ENCODE measurements around the gene ZNF641.
A peak's percentile ranks its signal among the peaks of the same experiment; 100 is the strongest.
"Not testable (repeated sequence)": the region's sequence is repeated elsewhere in the genome, so short reads cannot be mapped to it uniquely, and the experiment has no call there.

Gene ZNF641

DNA sequence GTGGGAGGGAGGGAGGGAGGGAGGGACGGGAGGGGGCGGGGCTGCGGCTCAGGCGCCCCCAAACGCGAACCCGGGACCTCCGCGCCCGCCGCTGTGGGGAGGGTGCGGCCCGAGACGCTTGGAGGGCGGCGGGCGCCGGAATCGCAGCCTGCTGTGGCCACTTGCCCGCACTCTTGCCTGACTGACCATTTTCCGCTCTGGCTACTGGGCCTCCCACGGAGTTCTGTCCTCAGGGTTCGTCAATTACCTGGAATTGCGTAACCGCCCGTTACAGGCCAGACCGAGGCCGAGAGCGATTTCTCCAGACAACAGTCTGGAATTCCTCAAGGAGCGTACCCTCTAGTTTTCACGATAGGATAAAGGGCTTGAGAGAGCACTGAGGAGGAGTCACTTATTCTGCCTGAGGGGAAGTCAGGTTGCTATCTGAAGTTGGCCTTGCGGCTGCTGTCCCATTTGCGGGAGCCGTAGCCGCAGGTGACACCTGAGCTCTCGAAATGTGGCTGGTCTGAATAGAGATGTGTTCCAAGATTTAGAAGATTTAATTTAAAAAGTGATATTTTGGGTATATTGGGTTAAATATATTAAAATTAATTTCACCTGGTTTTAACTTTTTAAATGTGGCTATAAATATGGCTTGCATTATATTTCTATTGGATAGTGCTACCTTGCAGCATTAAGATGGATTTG is 446 bp upstream of the ZNF641 start:
- no peaks in the 10 kb centered on the region for H3K9me3 ChIP-seq (ENCODE audit: control insufficient read depth, insufficient read depth, low read length)
- peak overlapping the region; percentile 64 for H3K9ac ChIP-seq (ENCODE audit: low read depth, low read length)
- no peaks in the 10 kb centered on the region for H3K4me1 ChIP-seq (ENCODE audit: insufficient read depth, low read length)
- no peaks in the 10 kb centered on the region for H3K36me3 ChIP-seq (ENCODE audit: insufficient read depth, low read length)

DNA sequence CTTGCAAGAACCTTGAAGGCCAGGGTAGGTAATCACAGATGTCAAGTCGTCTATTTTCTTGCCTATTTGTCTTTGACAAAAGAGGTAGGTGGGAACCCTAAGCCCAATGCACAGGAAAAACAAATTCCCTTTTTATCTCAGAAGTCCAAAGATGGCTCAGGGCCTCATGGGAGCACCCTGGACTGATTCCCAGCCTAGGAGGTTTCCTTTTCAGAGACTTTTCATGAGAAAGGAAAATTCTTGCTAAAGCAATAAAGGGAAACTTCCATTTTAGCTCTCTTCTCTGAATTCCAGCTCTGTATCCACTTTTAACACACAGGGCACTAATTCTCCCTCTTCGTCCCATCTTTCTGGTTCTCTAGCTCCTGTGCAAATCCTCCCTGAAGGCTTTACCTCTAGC is 1.2 kb downstream of the ZNF641 start:
- Histone ChIP-seq H3K9me3 (ENCODE audit: control insufficient read depth, insufficient read depth, low read length) (no peaks in the 10 kb centered on the region), H3K36me3 (ENCODE audit: insufficient read depth, low read length) (no peaks in the 10 kb centered on the region), H3K4me1 (ENCODE audit: insufficient read depth, low read length) (no peaks in the 10 kb centered on the region), H3K9ac (ENCODE audit: low read depth, low read length) (no peak overlapping the region)

GRCh38 chr12:48342980-48343379 is 7.7 kb downstream of the ZNF641 start:
- H3K36me3 ChIP-seq (ENCODE audit: insufficient read depth, low read length): 0 out of 2 replicates have a peak, but pooled peaks cover 2% of the 10 kb centered on the region
- 0 out of 2 replicates have a peak, but pooled peaks cover 5% of the 10 kb centered on the region for H3K4me1 ChIP-seq (ENCODE audit: insufficient read depth, low read length)
- H3K9me3 ChIP-seq (ENCODE audit: control insufficient read depth, insufficient read depth, low read length): no peaks in the 10 kb centered on the region
- H3K9ac ChIP-seq (ENCODE audit: low read depth, low read length): no peak overlapping the region

DNA sequence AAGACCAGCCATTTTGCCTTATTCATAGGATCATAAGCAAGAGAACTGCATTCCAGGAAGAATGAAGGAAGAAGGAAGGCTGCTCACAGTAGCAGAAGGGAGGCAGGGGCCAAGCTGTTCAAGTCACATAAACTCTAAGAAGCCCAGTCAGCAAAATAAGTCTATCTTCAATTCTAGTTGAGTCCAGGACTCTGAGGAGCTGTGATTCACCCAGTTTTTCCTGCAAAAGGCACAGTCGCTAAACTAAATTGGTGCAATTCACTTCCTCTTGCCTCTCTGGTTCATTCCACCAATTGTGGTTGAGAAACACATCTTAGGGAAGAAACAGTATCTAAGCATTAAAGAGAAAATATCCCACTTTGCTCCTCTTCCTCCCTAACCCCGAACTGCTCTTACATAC is 9.8 kb downstream of the ZNF641 start:
- Histone ChIP-seq H3K9me3 (ENCODE audit: control insufficient read depth, insufficient read depth, low read length) (no peaks in the 10 kb centered on the region), H3K4me1 (ENCODE audit: insufficient read depth, low read length) (0 out of 2 replicates have a peak, but pooled peaks cover 5% of the 10 kb centered on the region), H3K9ac (ENCODE audit: low read depth, low read length) (no peak overlapping the region), H3K36me3 (ENCODE audit: insufficient read depth, low read length) (0 out of 2 replicates have a peak, but pooled peaks cover 2% of the 10 kb centered on the region)

DNA sequence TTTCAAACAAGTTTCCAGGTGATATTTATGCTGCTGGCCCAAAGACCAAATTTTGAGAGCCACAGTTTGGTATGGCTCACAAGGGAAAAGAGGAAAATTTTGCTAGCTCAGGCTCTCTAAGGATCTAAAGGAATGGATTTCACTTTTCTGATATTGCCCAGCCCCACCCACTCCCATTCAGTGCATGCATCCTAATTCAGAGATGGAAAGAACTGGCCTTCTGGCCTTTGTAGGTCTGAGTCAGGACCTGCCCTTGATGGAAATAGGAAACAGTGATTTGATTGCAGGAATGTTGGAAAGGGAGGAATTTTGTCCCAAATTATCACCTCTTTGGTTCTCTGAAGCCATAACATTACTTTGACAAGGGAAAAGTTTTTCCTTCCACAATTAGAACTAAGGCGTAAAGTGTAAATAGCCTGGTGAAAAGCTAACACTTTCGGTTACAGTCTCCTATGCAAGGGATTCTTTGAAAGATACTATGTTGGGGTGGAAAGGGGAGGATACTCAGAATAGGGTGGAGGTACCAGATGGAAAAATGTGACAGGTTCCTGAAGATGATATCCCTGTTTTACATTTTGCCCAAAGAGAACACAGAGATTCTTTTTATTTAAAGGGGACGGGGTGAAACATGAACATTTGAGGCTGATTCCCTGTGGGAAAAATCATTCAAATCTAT is 11.1 kb downstream of the ZNF641 start:
- Histone ChIP-seq H3K9me3 (ENCODE audit: control insufficient read depth, insufficient read depth, low read length) (no peaks in the 10 kb centered on the region), H3K36me3 (ENCODE audit: insufficient read depth, low read length) (0 out of 2 replicates have a peak, but pooled peaks cover 2% of the 10 kb centered on the region), H3K9ac (ENCODE audit: low read depth, low read length) (no peak overlapping the region), H3K4me1 (ENCODE audit: insufficient read depth, low read length) (0 out of 2 replicates have a peak, but pooled peaks cover 5% of the 10 kb centered on the region)

- Histone ChIP-seq H3K9me3 (ENCODE audit: control insufficient read depth, insufficient read depth, low read length) (no peaks in the 10 kb centered on the region), H3K36me3 (ENCODE audit: insufficient read depth, low read length) (no peaks in the 10 kb centered on the region), H3K4me1 (ENCODE audit: insufficient read depth, low read length) (0 out of 2 replicates have a peak, but pooled peaks cover 5% of the 10 kb centered on the region), H3K9ac (ENCODE audit: low read depth, low read length) (no peak overlapping the region)
Observed at GRCh38 chr12:48336564-48336963, 14.2 kb downstream of the ZNF641 start.

DNA sequence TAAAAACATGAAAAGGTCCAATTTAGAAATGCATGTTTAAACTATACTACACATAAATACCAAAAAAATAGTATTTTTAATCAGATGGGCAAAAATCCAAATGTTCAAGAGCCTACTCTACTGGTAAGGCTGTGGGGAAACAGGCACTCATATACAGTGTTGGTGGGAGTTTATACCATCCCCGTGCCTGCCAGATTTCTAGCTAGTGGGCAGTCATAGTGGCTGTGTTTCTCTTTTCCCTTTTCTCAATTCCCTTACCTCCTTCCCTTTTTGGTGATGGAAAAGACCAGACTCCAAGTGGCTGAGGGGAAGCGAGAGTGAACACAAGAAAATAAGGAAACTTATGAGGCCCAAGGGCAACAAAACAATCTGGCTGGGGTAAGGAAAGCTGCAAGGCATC is 14.7 kb downstream of the ZNF641 start:
- Histone ChIP-seq H3K9ac (ENCODE audit: low read depth, low read length) (no peak overlapping the region), H3K9me3 (ENCODE audit: control insufficient read depth, insufficient read depth, low read length) (no peaks in the 10 kb centered on the region), H3K36me3 (ENCODE audit: insufficient read depth, low read length) (no peaks in the 10 kb centered on the region), H3K4me1 (ENCODE audit: insufficient read depth, low read length) (0 out of 2 replicates have a peak, but pooled peaks cover 5% of the 10 kb centered on the region)

DNA sequence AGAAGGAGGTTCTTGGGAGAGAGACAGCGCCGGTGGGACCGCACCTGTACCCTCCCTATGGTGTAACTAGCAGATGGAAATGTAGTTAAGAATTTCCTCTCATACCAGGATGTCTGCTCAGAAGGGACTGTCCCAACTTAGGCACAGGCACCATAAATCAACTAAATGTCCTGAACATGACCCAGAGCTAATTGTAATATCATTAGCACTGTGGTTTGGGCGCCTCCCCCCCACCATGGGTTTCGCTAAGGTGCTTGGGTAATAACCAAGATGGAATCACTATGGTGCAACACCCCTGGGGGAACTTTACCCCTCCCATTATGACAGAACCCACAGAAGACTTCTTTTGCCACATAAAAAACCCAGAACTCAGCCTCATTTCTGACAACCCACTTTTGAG is 15.9 kb downstream of the ZNF641 start:
- H3K4me1 ChIP-seq (ENCODE audit: insufficient read depth, low read length): 0 out of 2 replicates have a peak, but pooled peaks cover 5% of the 10 kb centered on the region
- H3K9me3 ChIP-seq (ENCODE audit: control insufficient read depth, insufficient read depth, low read length): no peaks in the 10 kb centered on the region
- H3K36me3 ChIP-seq (ENCODE audit: insufficient read depth, low read length): no peaks in the 10 kb centered on the region
- H3K9ac ChIP-seq (ENCODE audit: low read depth, low read length): no peak overlapping the region

GRCh38 chr12:48333680-48334079 is 17.0 kb downstream of the ZNF641 start:
- H3K9me3 ChIP-seq (ENCODE audit: control insufficient read depth, insufficient read depth, low read length); H3K4me1 ChIP-seq (ENCODE audit: insufficient read depth, low read length); H3K36me3 ChIP-seq (ENCODE audit: insufficient read depth, low read length); H3K9ac ChIP-seq (ENCODE audit: low read depth, low read length): not testable (repeated sequence)

DNA sequence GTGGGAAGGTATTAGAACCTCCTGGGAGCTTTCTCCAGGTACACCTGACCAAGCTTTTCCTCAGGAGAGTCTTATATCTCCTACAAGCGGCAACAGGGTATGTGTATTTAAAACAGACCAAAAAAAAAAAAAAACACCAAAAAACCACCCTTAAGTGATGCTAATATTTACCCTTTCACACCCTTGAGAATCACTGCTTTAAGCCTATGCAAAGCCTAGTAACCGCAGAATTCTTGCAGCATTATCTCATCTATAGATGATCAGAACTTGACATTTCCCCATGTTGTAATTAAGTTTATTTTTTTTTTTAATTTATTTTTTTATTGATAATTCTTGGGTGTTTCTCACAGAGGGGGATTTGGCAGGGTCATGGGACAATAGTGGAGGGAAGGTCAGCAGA is 19.3 kb downstream of the ZNF641 start:
- Histone ChIP-seq H3K4me1 (ENCODE audit: insufficient read depth, low read length) (no peaks in the 10 kb centered on the region), H3K9me3 (ENCODE audit: control insufficient read depth, insufficient read depth, low read length) (no peaks in the 10 kb centered on the region), H3K36me3 (ENCODE audit: insufficient read depth, low read length) (no peaks in the 10 kb centered on the region), H3K9ac (ENCODE audit: low read depth, low read length) (no peak overlapping the region)

DNA sequence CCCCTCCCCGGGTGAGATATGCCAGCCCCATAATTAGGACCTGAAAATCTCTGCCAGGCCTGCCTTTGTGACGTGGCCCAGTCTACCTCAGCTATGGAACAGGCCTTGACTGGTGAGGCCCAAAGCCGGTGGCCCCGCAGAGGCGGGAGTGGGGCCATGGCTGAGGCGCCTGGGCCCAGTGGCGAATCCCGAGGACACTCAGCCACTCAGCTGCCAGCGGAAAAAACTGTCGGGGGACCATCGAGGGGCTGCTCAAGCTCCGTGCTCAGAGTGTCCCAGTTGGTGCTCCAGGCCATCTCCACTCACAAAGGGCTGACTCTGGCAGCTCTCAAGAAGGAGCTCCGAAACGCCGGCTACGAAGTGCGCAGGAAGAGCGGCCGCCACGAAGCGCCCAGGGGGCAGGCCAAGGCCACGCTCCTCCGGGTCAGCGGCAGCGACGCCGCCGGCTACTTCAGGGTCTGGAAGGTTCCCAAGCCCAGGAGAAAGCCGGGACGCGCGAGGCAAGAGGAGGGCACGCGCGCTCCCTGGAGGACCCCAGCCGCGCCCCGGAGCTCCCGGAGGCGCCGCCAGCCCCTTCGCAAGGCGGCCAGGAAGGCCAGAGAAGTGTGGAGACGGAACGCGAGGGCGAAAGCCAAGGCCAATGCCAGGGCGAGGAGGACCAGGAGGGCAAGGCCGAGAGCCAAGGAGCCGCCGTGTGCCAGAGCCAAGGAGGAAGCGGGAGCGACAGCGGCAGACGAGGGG is 21.4 kb downstream of the ZNF641 start:
- Histone ChIP-seq H3K4me1 (ENCODE audit: insufficient read depth, low read length) (no peaks in the 10 kb centered on the region), H3K36me3 (ENCODE audit: insufficient read depth, low read length) (no peaks in the 10 kb centered on the region), H3K9ac (ENCODE audit: low read depth, low read length) (no peak overlapping the region), H3K9me3 (ENCODE audit: control insufficient read depth, insufficient read depth, low read length) (no peaks in the 10 kb centered on the region)

- H3K9me3 ChIP-seq (ENCODE audit: control insufficient read depth, insufficient read depth, low read length): no peaks in the 10 kb centered on the region
- no peaks in the 10 kb centered on the region for H3K36me3 ChIP-seq (ENCODE audit: insufficient read depth, low read length)
- no peaks in the 10 kb centered on the region for H3K4me1 ChIP-seq (ENCODE audit: insufficient read depth, low read length)
Observed at GRCh38 chr12:48316491-48316890, 34.2 kb downstream of the ZNF641 start.

GRCh38 chr12:48311313-48311712 is 39.4 kb downstream of the ZNF641 start:
- no peaks in the 10 kb centered on the region for H3K36me3 ChIP-seq (ENCODE audit: insufficient read depth, low read length)
- no peaks in the 10 kb centered on the region for H3K4me1 ChIP-seq (ENCODE audit: insufficient read depth, low read length)
- no peak overlapping the region for H3K9ac ChIP-seq (ENCODE audit: low read depth, low read length)
- no peaks in the 10 kb centered on the region for H3K9me3 ChIP-seq (ENCODE audit: control insufficient read depth, insufficient read depth, low read length)

More at GRCh38 chr12:48316491-48316890, 34.2 kb downstream of the ZNF641 start:
- no peak overlapping the region for H3K9ac ChIP-seq (ENCODE audit: low read depth, low read length)

- Histone ChIP-seq H3K4me1 (ENCODE audit: insufficient read depth, low read length) (no peaks in the 10 kb centered on the region), H3K9ac (ENCODE audit: low read depth, low read length) (no peak overlapping the region), H3K9me3 (ENCODE audit: control insufficient read depth, insufficient read depth, low read length) (no peaks in the 10 kb centered on the region), H3K36me3 (ENCODE audit: insufficient read depth, low read length) (no peaks in the 10 kb centered on the region)
Observed at GRCh38 chr12:48307269-48307668, 43.5 kb downstream of the ZNF641 start.

Measured in ES-I3 (cell line).